SK-N-SH treated with all-trans-retinoic acid at 6 μM for 48 hours (cell line): ENCODE measurements around the gene CPVL.

Experiments
- ARNTL ChIP-seq: fragments of 450-650 bp; formaldehyde crosslinking; IDR thresholded peaks from 2 replicates; pipeline ENCODE4 v1.5.0; 2020; ENCODE audit warnings: low read depth, mild to moderate bottlenecking, moderate library complexity, borderline replicate concordance
- POU6F1 ChIP-seq: fragments of 250-450 bp; sonication (Bioruptor Pico); IDR thresholded peaks from 2 replicates; pipeline ENCODE4 v1.8.0; 2021; ENCODE audit warnings: low read depth, mild to moderate bottlenecking, moderate library complexity, borderline replicate concordance
- RARB ChIP-seq: fragments of 250-450 bp; sonication (Bioruptor Pico); IDR thresholded peaks from 2 replicates; pipeline ENCODE4 v1.8.0; 2021; ENCODE audit warnings: mild to moderate bottlenecking, moderate library complexity

GRCh38 chr7:29099896-29100847, 46.2 kb downstream of the CPVL start:
- TF ChIP-seq POU6F1 (CRISPR knock-in tag) (no peak), ARNTL (CRISPR knock-in tag) (no peak), RARB (no peak)
